KOPT-K1 (cell line): ENCODE results near the gene L3MBTL2.
"Not testable (repeated sequence)": the region's sequence is repeated elsewhere in the genome, so short reads cannot be mapped to it uniquely, and the experiment has no call there.

Experiments used
- H3K27ac ChIP-seq: fragments of 200-600 bp; sonication (generic); 2 replicates; pipeline ENCODE4 v1.5.1; 2016; ENCODE audit warnings: antibody characterized with exemption, mild to moderate bottlenecking, low read depth, low read length; ENCODE audit not compliant: poor library complexity, severe bottlenecking
- H3K36me3 ChIP-seq: fragments of 200-600 bp; sonication (generic); 2 replicates; pipeline ENCODE4 v1.5.1; 2017; ENCODE audit warnings: antibody characterized with exemption, mild to moderate bottlenecking, low read length, moderate library complexity; ENCODE audit not compliant: insufficient read depth
- H3K9me3 ChIP-seq: fragments of 200-600 bp; sonication (generic); 2 replicates; pipeline ENCODE4 v1.5.1; 2017; ENCODE audit warnings: antibody characterized with exemption, low read length, mild to moderate bottlenecking; ENCODE audit not compliant: insufficient read depth, poor library complexity, severe bottlenecking

Gene L3MBTL2

DNA sequence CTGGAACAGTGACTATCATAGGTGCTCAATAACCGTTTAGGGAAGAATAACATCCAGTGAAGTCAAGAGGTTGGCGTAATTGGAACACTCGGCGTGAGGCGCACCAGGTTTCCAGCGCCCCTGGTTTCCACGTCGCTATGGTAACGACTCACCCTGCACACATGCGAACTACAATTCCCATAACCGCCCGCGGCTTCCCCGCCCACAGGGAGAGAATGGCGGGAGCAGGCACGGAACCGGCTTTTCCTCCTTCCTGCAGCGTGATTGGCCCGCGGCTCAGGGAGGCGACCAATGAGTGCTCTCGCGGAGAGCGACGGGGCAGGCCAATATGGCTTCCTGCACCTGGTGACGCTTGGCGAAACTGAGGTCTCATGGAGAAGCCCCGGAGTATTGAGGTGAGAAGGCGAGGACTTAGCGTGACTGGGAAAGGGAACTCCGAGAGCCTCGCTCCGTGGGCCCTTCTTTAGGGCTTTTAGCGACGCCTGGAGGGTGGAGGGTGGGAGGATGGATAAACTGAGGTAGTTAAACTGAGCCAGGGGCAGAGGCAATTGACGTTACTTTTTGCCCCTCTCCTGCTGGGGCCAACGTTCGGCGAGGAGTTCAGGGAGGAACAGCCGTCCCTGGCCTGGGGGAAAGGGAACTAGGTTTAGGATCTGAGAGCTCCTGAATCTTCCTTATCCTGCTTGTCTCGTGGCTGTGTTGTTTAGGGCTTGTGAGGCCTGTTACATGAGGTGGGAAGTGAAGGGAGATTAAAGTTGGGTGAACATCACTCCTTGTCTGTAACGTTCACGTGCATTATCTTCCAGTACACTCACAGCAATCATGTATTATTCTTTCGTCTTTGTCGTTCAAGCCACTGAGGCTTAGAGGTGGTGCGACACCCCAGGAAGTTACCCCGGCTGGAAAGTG lies at the start of gene L3MBTL2:
Gene L3MBTL2, plus strand, starts transcription at position 321 of the 909 bp plus-strand sequence. Its CDS starts 51 bp downstream, at position 372.
- no peaks in the 10 kb centered on the region for H3K9me3 ChIP-seq
- H3K36me3 ChIP-seq: peaks cover 18% of the 10 kb centered on the region
- peak within 1 kb of the TSS; percentile 75 for H3K27ac ChIP-seq

DNA sequence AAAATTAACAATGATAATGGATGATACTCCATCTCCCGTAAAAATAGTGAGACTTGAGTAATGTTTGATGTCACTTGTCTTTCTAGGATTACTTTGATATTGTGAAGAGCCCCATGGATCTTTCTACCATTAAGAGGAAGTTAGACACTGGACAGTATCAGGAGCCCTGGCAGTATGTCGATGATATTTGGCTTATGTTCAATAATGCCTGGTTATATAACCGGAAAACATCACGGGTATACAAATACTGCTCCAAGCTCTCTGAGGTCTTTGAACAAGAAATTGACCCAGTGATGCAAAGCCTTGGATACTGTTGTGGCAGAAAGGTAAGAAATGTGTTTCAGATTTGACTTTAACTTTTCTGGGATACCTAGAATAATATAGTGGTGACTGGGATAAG lies 48.0 kb upstream of the L3MBTL2 start:
- peaks cover 100% of the 10 kb centered on the region for H3K36me3 ChIP-seq
- H3K9me3 ChIP-seq: no peaks in the 10 kb centered on the region
- H3K27ac ChIP-seq: no peak overlapping the region

DNA sequence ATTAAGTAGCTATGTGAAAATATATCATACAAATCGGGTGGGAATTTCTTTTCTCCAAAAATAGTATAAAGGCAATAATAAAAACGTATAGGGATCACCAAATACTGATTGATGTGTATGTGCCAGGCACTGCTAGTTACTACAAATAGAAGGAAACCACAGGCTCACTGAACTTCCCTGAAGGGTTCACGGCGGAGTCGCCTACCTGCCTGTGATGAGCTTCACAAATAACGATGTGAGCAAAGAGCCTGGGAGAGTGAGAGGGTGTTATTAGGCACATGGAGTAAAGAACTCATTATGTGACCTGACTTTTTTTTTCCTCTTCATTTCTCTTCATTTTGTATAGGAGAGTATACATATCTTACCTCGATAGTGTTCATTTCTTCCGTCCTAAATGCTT lies 36.0 kb upstream of the L3MBTL2 start:
- peaks cover 98% of the 10 kb centered on the region for H3K36me3 ChIP-seq
- H3K9me3 ChIP-seq: no peaks in the 10 kb centered on the region
- no peak overlapping the region for H3K27ac ChIP-seq

DNA sequence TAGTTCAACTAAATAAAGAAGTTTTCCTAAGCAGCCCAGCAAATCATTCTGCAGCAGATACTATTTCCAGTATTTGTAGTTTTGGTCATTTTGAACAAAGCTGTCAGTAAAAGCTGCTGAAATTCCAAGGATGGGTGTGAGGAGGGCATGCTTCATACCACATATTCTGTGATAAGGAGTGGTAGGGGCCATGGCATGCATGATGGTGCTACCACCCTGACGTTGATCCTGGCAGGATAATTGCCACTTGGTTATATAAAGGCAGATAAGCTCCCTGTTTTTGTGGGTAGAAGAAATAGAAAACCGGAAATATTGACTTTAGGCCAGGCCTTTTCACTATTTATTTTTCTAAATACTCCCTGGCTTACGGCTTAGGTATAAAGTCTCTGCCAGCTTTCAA lies 33.1 kb upstream of the L3MBTL2 start:
- no peaks in the 10 kb centered on the region for H3K9me3 ChIP-seq
- H3K36me3 ChIP-seq: peaks cover 99% of the 10 kb centered on the region
- H3K27ac ChIP-seq: no peak overlapping the region

DNA sequence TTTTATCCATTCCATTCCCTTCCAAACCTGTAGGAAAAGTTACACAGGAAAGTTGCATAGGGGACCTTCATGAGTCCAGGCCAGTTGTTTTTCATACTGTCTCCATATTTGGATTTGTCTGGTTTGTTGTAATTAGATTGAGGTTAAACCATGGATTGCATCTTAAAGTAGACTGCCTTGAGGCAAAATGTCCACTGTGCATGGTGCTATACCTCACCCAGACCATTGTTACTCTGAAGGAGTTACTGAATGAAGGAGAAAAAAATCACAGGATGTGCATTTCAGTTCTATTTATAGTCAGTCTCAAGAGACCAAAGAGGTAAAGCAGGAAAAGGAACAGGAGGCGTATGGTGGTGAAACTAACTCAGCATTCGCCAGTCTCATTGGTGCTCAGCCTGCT lies 29.6 kb upstream of the L3MBTL2 start:
- peaks cover 98% of the 10 kb centered on the region for H3K36me3 ChIP-seq
- H3K27ac ChIP-seq: no peak overlapping the region

DNA sequence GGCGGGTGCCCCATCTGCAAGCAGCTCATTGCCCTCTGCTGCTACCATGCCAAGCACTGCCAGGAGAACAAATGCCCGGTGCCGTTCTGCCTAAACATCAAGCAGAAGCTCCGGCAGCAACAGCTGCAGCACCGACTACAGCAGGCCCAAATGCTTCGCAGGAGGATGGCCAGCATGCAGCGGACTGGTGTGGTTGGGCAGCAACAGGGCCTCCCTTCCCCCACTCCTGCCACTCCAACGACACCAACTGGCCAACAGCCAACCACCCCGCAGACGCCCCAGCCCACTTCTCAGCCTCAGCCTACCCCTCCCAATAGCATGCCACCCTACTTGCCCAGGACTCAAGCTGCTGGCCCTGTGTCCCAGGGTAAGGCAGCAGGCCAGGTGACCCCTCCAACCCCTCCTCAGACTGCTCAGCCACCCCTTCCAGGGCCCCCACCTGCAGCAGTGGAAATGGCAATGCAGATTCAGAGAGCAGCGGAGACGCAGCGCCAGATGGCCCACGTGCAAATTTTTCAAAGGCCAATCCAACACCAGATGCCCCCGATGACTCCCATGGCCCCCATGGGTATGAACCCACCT lies 28.0 kb upstream of the L3MBTL2 start:
- Histone ChIP-seq H3K9me3 (no peaks in the 10 kb centered on the region), H3K27ac (no peak overlapping the region), H3K36me3 (peaks cover 92% of the 10 kb centered on the region)

More for the DNA sequence above, 29.6 kb upstream of the L3MBTL2 start:
- no peaks in the 10 kb centered on the region for H3K9me3 ChIP-seq

DNA sequence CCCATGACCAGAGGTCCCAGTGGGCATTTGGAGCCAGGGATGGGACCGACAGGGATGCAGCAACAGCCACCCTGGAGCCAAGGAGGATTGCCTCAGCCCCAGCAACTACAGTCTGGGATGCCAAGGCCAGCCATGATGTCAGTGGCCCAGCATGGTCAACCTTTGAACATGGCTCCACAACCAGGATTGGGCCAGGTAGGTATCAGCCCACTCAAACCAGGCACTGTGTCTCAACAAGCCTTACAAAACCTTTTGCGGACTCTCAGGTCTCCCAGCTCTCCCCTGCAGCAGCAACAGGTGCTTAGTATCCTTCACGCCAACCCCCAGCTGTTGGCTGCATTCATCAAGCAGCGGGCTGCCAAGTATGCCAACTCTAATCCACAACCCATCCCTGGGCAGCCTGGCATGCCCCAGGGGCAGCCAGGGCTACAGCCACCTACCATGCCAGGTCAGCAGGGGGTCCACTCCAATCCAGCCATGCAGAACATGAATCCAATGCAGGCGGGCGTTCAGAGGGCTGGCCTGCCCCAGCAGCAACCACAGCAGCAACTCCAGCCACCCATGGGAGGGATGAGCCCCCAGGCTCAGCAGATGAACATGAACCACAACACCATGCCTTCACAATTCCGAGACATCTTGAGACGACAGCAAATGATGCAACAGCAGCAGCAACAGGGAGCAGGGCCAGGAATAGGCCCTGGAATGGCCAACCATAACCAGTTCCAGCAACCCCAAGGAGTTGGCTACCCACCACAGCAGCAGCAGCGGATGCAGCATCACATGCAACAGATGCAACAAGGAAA lies 27.3 kb upstream of the L3MBTL2 start:
- Histone ChIP-seq H3K36me3 (peaks cover 85% of the 10 kb centered on the region), H3K9me3 (no peaks in the 10 kb centered on the region), H3K27ac (no peak overlapping the region)

DNA sequence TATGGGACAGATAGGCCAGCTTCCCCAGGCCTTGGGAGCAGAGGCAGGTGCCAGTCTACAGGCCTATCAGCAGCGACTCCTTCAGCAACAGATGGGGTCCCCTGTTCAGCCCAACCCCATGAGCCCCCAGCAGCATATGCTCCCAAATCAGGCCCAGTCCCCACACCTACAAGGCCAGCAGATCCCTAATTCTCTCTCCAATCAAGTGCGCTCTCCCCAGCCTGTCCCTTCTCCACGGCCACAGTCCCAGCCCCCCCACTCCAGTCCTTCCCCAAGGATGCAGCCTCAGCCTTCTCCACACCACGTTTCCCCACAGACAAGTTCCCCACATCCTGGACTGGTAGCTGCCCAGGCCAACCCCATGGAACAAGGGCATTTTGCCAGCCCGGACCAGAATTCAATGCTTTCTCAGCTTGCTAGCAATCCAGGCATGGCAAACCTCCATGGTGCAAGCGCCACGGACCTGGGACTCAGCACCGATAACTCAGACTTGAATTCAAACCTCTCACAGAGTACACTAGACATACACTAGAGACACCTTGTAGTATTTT lies 26.6 kb upstream of the L3MBTL2 start:
- no peak overlapping the region for H3K27ac ChIP-seq
- no peaks in the 10 kb centered on the region for H3K9me3 ChIP-seq
- peaks cover 79% of the 10 kb centered on the region for H3K36me3 ChIP-seq

DNA sequence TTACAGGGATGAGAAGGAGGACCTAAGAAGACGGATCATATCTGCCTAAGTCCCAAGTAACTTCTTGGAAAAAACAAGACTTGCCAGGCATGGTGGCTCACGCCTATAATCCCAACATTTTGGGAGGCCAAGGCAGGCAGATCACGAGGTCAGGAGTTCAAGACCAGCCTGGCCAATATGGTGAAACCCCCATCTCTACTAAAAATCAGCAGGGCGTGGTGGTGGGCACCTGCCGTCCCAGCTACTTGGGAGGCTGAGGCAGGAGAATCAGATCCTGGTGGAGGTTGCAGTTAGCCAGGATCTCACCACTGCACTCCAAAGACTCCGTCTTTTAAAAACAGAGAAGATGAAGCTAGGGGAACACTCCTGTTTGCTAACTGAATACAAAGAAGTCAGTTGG lies 24.8 kb upstream of the L3MBTL2 start:
- H3K9me3 ChIP-seq, H3K27ac ChIP-seq: not testable (repeated sequence)
- peaks cover 60% of the 10 kb centered on the region for H3K36me3 ChIP-seq

DNA sequence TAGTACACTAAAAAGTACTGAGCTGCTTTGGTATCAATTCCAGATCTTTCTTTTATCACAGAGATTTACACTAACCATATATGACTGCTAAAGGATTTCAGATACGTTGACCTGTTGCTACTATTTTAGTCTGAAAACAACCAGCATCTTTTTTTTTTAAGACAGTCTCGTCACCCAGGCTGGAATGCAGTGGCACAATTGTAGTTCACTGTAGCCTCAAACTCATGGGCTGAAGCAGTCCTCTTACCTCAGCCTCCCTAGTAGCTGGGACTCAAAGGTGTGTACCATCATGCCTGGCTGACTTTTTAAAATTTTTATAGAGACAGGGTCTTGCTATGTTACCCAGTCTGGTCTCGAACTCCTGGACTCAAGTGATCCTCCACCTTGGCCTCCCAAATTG lies 24.2 kb upstream of the L3MBTL2 start:
- peaks cover 54% of the 10 kb centered on the region for H3K36me3 ChIP-seq
- H3K27ac ChIP-seq: no peak overlapping the region
- H3K9me3 ChIP-seq: no peaks in the 10 kb centered on the region

DNA sequence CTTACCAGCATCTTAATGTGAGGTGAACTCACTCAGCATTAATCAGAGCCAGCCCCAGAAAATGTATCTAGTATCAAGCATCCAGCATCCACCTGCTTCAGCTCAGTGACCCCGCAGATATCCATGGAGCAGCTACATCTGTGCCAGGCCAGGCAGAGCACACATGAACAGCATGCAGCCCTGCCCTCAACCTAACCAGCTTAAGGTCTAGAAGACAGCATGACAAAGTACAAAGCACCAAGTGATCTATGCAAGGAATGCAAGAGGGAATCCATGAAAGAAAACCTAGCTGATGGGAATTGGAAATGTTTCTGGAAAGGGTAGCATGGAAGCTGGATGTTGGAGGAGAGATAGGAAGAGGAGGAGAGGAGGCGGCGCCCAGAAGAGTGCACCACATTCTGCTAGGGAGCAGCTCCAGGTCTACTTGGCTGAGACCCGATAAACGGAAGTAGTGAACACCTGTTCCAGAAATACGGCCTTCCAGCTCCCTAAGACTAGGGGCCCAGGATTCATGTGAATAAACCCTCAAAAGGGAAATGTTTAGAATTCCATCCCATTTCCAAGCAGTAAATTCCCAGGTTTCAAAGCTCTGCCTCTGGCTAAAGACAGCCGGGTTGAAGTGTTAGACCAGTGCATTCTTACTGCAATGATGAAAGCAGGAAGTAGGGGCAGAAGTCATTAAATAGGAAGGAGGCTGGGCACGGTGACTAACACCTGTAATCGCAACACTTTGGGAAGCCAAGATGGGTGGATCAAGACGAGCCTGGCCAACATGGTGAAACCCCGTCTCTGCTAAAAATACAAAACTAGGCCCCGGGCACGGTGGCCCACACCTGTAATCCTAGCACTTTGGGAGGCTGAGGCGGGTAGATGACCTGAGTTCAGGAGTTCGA lies 23.5 kb upstream of the L3MBTL2 start:
- Histone ChIP-seq H3K27ac (no peak overlapping the region), H3K9me3 (no peaks in the 10 kb centered on the region), H3K36me3 (peaks cover 48% of the 10 kb centered on the region)

DNA sequence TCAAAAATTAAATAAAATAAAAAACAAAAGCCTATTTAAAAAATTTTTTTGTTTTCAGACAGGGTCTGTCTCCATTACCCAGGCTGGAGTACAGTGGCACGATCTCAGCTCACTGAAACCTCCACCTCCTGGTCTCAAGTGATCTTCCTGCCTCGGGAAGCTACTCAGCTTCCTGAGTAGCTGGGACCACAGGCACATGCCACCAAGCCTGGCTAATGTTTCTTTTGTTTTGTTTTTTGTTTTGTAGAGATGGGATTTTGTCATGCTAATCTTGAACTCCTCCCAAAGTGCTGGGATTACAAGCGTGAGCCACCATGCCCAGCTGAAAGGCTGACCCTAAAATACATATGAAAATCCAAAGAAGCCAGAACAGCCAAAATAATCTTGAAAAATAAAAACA lies 20.4 kb upstream of the L3MBTL2 start:
- Histone ChIP-seq H3K9me3 (no peaks in the 10 kb centered on the region), H3K36me3 (peaks cover 19% of the 10 kb centered on the region), H3K27ac (no peak overlapping the region)

DNA sequence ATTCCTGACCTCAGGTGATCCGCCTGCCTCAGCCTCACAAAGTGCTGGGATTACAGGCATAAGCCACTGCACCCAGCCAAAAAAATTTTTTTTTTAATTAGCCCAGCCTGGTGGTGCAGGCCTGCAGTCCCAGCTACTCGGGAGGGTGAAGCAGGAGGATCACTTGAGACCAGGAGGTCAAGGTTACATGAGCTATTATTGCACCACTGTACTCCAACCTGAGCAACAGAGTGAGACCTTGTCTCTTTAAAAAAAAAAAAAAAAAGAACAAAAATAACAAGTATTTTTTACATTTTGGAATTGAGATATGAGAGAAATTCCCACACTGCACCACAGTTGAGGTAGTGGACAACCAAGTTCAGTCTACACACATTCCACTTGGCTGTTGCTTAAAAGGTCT lies 13.6 kb upstream of the L3MBTL2 start:
- H3K36me3 ChIP-seq: no peaks in the 10 kb centered on the region
- no peak overlapping the region for H3K27ac ChIP-seq
- no peaks in the 10 kb centered on the region for H3K9me3 ChIP-seq

DNA sequence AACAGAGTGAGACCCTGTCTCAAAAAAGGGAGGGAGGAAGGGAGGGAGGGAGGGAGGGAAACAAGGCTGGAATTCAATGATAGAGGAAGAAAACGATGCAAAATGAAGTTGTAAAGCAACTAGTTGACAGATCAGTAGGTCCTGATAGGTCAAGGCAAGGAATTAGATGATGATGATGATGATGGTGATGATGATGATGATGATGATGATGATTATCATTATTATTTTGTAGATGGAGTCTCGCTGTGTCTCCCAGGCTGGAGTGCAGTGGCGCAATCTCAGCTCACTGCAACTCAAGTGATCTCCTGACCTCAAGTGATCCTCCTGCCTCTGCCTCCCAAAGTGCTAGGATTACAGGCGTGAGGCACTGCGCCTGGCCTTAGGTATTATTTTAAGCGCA lies 11.3 kb upstream of the L3MBTL2 start:
- Histone ChIP-seq H3K36me3 (no peaks in the 10 kb centered on the region), H3K9me3 (no peaks in the 10 kb centered on the region), H3K27ac (no peak overlapping the region)
